CD4-positive, CD25-positive, alpha-beta regulatory T cell (primary cell): ENCODE measurements around the gene SLC35G2. TPM values are rescaled to one million over a fixed set of nuclear protein-coding genes. Genes with fewer than 3 reads are reported as not detected.
"Not testable (repeated sequence)": the region's sequence is repeated elsewhere in the genome, so short reads cannot be mapped to it uniquely, and the experiment has no call there.

Source experiments
- ATAC-seq, 2 donors: fragments of 150-1000 bp; cut with Tn5 transposase; one replicate each; pipeline ENCODE4 v1.10.0; 2021; ENCODE audit warnings: low read depth in 2 of 2, moderate number of reproducible peaks in 2 of 2, moderate library complexity in 1 of 2
- DNase-seq, 3 donors: peaks; one replicate each; pipeline versions ENCODE4 v3.0.0 to v3.0.0-alpha.2; 2012 to 2022; ENCODE audit warnings: mixed read lengths in 1 of 3
- H3K27ac ChIP-seq: one replicate; pipeline ENCODE4 v1.7.0; 2013; ENCODE audit warnings: mild to moderate bottlenecking, low read length; ENCODE audit not compliant: insufficient read depth, poor library complexity, severe bottlenecking
- H3K27me3 ChIP-seq: one replicate; pipeline ENCODE4 v1.7.0; 2013; ENCODE audit warnings: low read length; ENCODE audit not compliant: control insufficient read depth, insufficient read depth
- H3K36me3 ChIP-seq: one replicate; pipeline ENCODE4 v1.7.0; 2013; ENCODE audit warnings: mild to moderate bottlenecking, low read length, moderate library complexity; ENCODE audit not compliant: control insufficient read depth, insufficient read depth
- H3K4me1 ChIP-seq: 2 replicates; pipeline ENCODE4 v1.7.0; 2013; ENCODE audit warnings: mild to moderate bottlenecking, low read length; ENCODE audit not compliant: insufficient read depth, control insufficient read depth, poor library complexity, severe bottlenecking
- H3K4me3 ChIP-seq: one replicate; pipeline ENCODE4 v1.7.0; 2013; ENCODE audit warnings: low read depth, mild to moderate bottlenecking, low read length, moderate library complexity
- H3K9me3 ChIP-seq, 2 experiments: 1 replicate in 1 of 2; 2 replicates in 1 of 2; pipeline ENCODE4 v1.7.0; 2013; ENCODE audit warnings: low read length in 2 of 2, mild to moderate bottlenecking in 1 of 2, moderate library complexity in 1 of 2; ENCODE audit not compliant: control insufficient read depth in 2 of 2
- H3K27ac Mint-ChIP-seq, 3 donors: one replicate each; pipeline ENCODE4 v1.8.0; 2020 to 2022; ENCODE audit warnings: mild to moderate bottlenecking in 3 of 3, mixed read lengths in 3 of 3, moderate library complexity in 2 of 3
- H3K27me3 Mint-ChIP-seq: one replicate; pipeline ENCODE4 v1.8.0; 2022; ENCODE audit warnings: mild to moderate bottlenecking, mixed read lengths
- H3K36me3 Mint-ChIP-seq: one replicate; pipeline ENCODE4 v1.8.0; 2020; ENCODE audit warnings: mixed read lengths
- H3K4me1 Mint-ChIP-seq, 4 donors: one replicate each; pipeline ENCODE4 v1.8.0; 2020 to 2022; ENCODE audit warnings: mixed read lengths in 4 of 4, mild to moderate bottlenecking in 1 of 4
- H3K4me3 Mint-ChIP-seq, 4 donors: one replicate each; pipeline ENCODE4 v1.8.0; 2020 to 2022; ENCODE audit warnings: mild to moderate bottlenecking in 4 of 4, mixed read lengths in 4 of 4, moderate library complexity in 3 of 4
- H3K9me3 Mint-ChIP-seq, 7 donors: one replicate each; pipeline ENCODE4 v1.8.0; 2020 to 2022; ENCODE audit warnings: mixed read lengths in 7 of 7, mild to moderate bottlenecking in 3 of 7, moderate library complexity in 2 of 7
- polyA plus RNA-seq, 4 donors: library from polyadenylated mRNA; unstranded; fragments of 300-500 nt; fragmentation: Illumina TruSeq; gene quantifications; one replicate each; pipeline ENCODE4 v1.2.3, GENCODE V29; 2021
- total RNA-seq: library from RNA; stranded (reverse); gene quantifications from one replicate; pipeline ENCODE4 v1.2.3, GENCODE V29; 2022

The SLC35G2 gene
- total and polyA plus RNA-seq, 5 donors from 2014 or later: 0.06 to 0.44 (median 0.10) TPM; not detected in 2

DNA sequence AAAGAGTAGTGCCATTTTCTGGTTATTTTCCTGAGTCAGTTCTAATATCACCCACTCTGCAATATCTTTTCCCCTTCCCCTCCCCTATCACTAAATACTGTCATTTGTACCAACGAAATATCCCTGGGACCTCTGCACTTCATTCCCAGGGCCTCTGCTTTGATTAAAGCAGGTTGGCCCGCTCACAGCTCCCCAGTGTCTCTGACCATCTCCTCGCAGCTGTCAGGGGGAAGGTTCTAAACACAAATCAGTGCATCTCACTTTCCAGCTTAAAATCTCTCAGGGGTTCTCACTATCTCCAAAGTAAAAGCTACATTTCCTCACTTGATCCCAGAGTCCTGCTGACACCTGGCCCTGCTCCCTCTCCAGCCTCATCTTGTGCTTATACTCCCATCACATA lies 28.1 kb upstream of the SLC35G2 start:
- no peak overlapping the region for H3K27ac Mint-ChIP-seq
- H3K4me3 Mint-ChIP-seq: no peak overlapping the region
- peaks cover 4% of the 10 kb centered on the region for H3K36me3 Mint-ChIP-seq

DNA sequence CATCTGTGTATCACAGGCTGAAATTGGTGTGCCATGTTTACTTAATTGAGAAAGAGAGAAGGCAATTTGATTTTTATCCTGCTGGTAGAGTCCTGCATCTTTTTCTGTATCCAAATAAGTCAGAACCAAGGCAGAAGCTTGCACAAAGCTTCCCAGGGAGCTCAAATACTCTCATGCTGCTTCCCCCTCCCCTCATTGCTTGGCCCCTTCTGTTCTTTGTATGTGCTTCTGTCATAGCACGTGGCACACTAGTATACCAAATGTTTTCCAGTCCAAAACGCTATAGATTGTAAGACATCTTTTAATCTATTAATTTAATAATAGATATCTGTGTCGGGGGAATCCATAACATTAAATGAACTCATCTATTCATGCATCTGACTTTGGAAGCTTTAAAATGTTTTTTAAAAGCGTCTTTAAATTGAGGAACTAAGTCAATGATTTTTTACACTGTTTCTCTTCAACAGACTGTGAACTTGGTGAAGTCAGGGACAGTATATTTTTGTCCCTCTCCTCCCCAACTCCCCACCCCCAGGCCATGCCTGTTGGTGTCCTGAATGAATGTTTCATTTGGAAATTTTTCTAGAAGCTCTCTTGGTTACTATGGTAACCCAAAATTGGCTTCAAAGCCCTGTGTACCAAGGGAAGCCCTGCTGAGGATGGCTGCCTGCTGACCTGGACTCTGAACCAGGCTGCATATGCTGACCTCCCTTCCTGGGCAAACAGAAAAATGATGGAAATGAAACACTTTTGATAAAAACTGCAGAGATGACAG lies 26.2 kb upstream of the SLC35G2 start:
- H3K36me3 ChIP-seq: no peaks in the 10 kb centered on the region
- no peaks in the 10 kb centered on the region for H3K27me3 Mint-ChIP-seq
- ATAC-seq (no peak), DNase-seq (no peak)
- peaks cover 4% of the 10 kb centered on the region for H3K27me3 ChIP-seq
- H3K4me3 ChIP-seq: no peak overlapping the region
- no peaks in the 10 kb centered on the region for H3K9me3 Mint-ChIP-seq
- H3K4me3 Mint-ChIP-seq: no peak overlapping the region
- H3K9me3 ChIP-seq: no peaks in the 10 kb centered on the region
- no peaks in the 10 kb centered on the region for H3K4me1 Mint-ChIP-seq
- peaks cover 4% of the 10 kb centered on the region for H3K36me3 Mint-ChIP-seq
- H3K27ac Mint-ChIP-seq: no peak overlapping the region
- no peaks in the 10 kb centered on the region for H3K4me1 ChIP-seq
- H3K27ac ChIP-seq: no peak overlapping the region

More for the DNA sequence above, 28.1 kb upstream of the SLC35G2 start:
- no peak for DNase-seq
- Mint-ChIP-seq H3K4me1 (peaks cover 6 to 15% (median 10%) of the 10 kb centered on the region in 4 donors), H3K9me3 (no peaks in the 10 kb centered on the region), H3K27me3 (no peaks in the 10 kb centered on the region)
- H3K36me3 ChIP-seq: no peaks in the 10 kb centered on the region
- peaks cover 7% of the 10 kb centered on the region for H3K4me1 ChIP-seq
- no peak overlapping the region for H3K27ac ChIP-seq
- no peaks in the 10 kb centered on the region for H3K9me3 ChIP-seq
- peaks cover 4% of the 10 kb centered on the region for H3K27me3 ChIP-seq
- ATAC-seq: no peak
- H3K4me3 ChIP-seq: no peak overlapping the region

DNA sequence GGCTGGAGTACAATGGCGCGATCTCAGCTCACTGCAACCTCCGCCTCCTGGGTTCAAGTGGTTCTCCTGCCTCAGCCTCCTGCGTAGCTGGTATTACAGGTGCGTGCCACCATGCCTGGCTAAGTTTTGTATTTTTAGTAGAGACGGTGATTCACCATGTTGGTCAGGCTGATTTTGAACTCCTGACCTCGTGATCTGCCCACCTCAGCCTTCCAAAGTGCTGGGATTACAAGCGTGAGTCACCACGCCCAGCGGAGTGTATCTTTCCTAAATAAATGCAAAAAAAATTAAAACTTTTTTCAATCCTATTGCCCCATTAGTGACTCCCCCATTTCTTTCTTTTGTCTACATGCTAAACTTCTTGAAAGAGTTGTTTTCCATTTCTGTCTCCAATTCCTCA lies 17.8 kb upstream of the SLC35G2 start:
- H3K4me3 ChIP-seq, H3K4me1 ChIP-seq, DNase-seq, H3K27ac ChIP-seq, H3K4me1 Mint-ChIP-seq, H3K27me3 ChIP-seq, H3K9me3 Mint-ChIP-seq, ATAC-seq, H3K36me3 ChIP-seq, H3K9me3 ChIP-seq, H3K36me3 Mint-ChIP-seq, H3K27ac Mint-ChIP-seq, H3K4me3 Mint-ChIP-seq: not testable (repeated sequence)
- peaks cover 10% of the 10 kb centered on the region for H3K27me3 Mint-ChIP-seq

DNA sequence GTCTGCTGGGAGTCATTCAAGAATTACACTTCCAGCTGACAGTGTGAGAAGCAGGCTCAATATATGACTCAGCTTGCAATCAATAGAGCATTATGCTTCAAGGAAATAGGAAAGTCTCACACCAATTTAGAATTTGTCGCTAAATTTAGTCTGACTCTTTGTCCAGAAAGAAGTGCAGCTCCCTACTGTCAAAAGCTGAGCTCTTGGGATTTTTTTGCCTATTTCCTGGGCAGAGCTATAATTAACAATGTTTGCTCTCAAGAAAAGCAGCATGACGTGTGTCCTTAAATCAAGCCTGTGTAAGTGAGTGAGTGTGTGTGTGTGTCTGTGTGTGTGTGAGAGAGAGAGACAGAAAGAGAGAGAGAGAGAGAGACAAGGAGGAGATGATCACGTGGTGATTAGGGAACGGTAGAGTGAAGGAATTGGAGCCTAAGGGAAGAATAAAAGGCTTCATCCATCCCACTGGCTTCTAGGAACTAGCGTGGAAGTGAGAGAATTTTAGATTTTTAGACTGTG lies 16.4 kb upstream of the SLC35G2 start:
- peaks cover 10% of the 10 kb centered on the region for H3K27me3 Mint-ChIP-seq
- Histone ChIP-seq H3K27me3 (no peaks in the 10 kb centered on the region), H3K36me3 (no peaks in the 10 kb centered on the region), H3K27ac (no peak overlapping the region), H3K4me3 (no peak overlapping the region), H3K4me1 (no peaks in the 10 kb centered on the region), H3K9me3 (no peaks in the 10 kb centered on the region)
- no peak overlapping the region for H3K27ac Mint-ChIP-seq
- no peak for DNase-seq
- no peak for ATAC-seq
- H3K4me1 Mint-ChIP-seq: peaks cover 0 to 6% (median 0%) of the 10 kb centered on the region in 4 donors
- peaks cover 3% of the 10 kb centered on the region for H3K36me3 Mint-ChIP-seq
- peaks cover 0 to 8% (median 0%) of the 10 kb centered on the region in 7 donors for H3K9me3 Mint-ChIP-seq
- no peak overlapping the region for H3K4me3 Mint-ChIP-seq

DNA sequence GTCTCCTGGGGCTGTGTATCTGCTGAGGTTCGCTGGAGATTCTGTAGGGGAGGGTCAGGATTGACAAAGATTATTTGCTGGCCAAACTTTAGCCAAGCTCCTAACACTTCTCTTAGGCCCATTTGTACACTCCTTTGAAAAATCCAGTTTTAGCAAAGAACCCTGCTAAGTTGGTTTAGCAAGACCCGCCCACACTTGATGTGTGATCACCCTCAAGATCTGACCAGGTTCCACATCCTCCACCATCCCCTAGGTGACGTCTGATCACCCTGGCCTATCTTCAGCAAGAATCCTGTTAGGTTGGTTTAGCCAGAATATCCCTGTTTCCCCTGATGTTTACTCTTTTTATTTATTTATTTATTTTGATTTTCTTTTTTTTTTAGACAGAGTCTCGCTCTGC lies 14.8 kb upstream of the SLC35G2 start:
- Histone ChIP-seq H3K36me3 (no peaks in the 10 kb centered on the region), H3K27ac (no peak overlapping the region), H3K9me3 (no peaks in the 10 kb centered on the region), H3K4me3 (no peak overlapping the region), H3K4me1 (no peaks in the 10 kb centered on the region), H3K27me3 (no peaks in the 10 kb centered on the region)
- Mint-ChIP-seq H3K4me1 (peaks cover 0 to 6% (median 0%) of the 10 kb centered on the region in 4 donors), H3K27me3 (peaks cover 13% of the 10 kb centered on the region), H3K4me3 (no peak overlapping the region), H3K27ac (no peak overlapping the region), H3K9me3 (peaks cover 0 to 5% (median 0%) of the 10 kb centered on the region in 7 donors), H3K36me3 (peaks cover 3% of the 10 kb centered on the region)
- ATAC-seq (no peak), DNase-seq (no peak)

DNA sequence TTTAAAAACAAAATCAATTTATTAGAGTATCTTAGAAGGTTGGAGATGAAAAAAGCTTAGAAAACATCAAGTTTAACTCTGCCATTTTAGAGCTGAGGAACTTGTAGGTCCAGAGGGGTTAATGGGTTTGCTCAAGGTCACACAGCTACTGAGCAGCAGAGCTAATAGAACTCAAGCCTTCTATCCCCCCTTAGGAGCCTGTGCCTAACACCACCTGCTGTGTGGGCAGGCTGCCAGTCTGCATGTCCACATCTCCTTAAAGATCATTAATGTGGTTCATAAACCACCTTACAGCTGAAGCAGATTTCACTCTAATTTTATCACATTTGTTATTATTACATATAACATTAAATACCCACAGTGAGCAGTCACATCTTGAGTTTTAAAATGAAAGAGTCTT lies 14.1 kb upstream of the SLC35G2 start:
- H3K4me3 ChIP-seq: no peak overlapping the region
- H3K27ac Mint-ChIP-seq: peak overlapping the region in 1 of 3 donors; percentile 36
- peaks cover 0 to 6% (median 0%) of the 10 kb centered on the region in 4 donors for H3K4me1 Mint-ChIP-seq
- no peak overlapping the region for H3K4me3 Mint-ChIP-seq
- H3K27ac ChIP-seq: no peak overlapping the region
- ATAC-seq (no peak), DNase-seq (no peak)
- H3K36me3 Mint-ChIP-seq: peaks cover 3% of the 10 kb centered on the region
- H3K9me3 Mint-ChIP-seq: peaks cover 0 to 3% (median 0%) of the 10 kb centered on the region in 7 donors
- H3K27me3 ChIP-seq: no peaks in the 10 kb centered on the region
- H3K9me3 ChIP-seq: no peaks in the 10 kb centered on the region
- H3K4me1 ChIP-seq: no peaks in the 10 kb centered on the region
- no peaks in the 10 kb centered on the region for H3K36me3 ChIP-seq
- peaks cover 8% of the 10 kb centered on the region for H3K27me3 Mint-ChIP-seq

DNA sequence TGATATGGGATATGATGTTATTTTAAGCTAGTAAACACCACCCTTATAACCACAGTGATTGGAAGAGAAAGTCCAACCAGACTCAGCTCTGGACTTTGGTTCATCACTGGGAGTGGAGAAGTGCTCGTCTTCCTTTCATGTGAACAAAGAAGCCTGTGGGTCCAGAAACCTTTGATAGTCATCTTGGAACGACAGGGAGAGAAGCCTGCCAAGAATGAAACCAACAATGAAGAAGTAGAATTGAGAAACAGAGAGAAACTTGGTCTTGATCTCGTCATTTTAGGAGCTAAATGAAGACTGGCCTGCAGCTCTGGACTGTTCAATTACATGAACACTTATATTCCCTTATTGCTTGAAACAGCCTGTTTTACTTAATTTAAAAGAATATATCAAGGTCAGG lies 13.1 kb upstream of the SLC35G2 start:
- Mint-ChIP-seq H3K4me1 (peaks cover 0 to 6% (median 0%) of the 10 kb centered on the region in 4 donors), H3K36me3 (peaks cover 6% of the 10 kb centered on the region), H3K27me3 (peaks cover 8% of the 10 kb centered on the region), H3K9me3 (peaks cover 0 to 3% (median 0%) of the 10 kb centered on the region in 7 donors), H3K27ac (no peak overlapping the region), H3K4me3 (no peak overlapping the region)
- DNase-seq (no peak), ATAC-seq (no peak)
- no peaks in the 10 kb centered on the region for H3K9me3 ChIP-seq
- H3K27me3 ChIP-seq: no peaks in the 10 kb centered on the region
- H3K4me3 ChIP-seq: no peak overlapping the region
- H3K36me3 ChIP-seq: no peaks in the 10 kb centered on the region
- H3K4me1 ChIP-seq: no peaks in the 10 kb centered on the region
- no peak overlapping the region for H3K27ac ChIP-seq

DNA sequence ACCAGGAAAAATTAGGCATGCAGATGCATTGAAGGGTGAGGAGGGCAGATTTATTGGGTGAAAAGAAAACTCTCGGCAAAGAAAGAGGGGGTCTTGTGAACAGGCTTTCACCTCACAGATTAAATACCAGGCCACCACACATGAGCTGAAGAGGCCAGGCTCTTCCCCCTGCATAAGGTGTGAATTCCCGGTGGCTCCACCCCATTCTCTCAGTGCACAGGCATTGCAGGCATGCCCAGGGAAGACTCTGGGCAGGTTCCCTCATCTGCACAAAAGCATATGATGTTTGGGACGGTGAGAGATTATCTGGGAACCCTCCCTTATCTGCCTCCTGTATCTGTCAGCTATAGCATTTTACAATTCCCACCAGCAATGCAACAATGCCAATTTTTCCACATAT lies 7.2 kb upstream of the SLC35G2 start:
- Mint-ChIP-seq H3K36me3 (peaks cover 3% of the 10 kb centered on the region), H3K27ac (no peak overlapping the region), H3K9me3 (no peaks in the 10 kb centered on the region), H3K4me3 (no peak overlapping the region), H3K4me1 (no peaks in the 10 kb centered on the region), H3K27me3 (peaks cover 16% of the 10 kb centered on the region)
- DNase-seq (no peak), ATAC-seq (no peak)
- Histone ChIP-seq H3K9me3 (no peaks in the 10 kb centered on the region), H3K36me3 (no peaks in the 10 kb centered on the region), H3K4me3 (no peak overlapping the region), H3K4me1 (no peaks in the 10 kb centered on the region), H3K27ac (no peak overlapping the region), H3K27me3 (no peaks in the 10 kb centered on the region)
